SK-N-SH (cell line): ENCODE measurements around the gene ABHD2.
"Not testable (repeated sequence)": the region's sequence is repeated elsewhere in the genome, so short reads cannot be mapped to it uniquely, and the experiment has no call there.

Experiments used
- CHD2 ChIP-seq: fragments of 150-350 bp; IDR thresholded peaks from 2 replicates; pipeline ENCODE4 v1.6.1; 2018; ENCODE audit warnings: low read length; ENCODE audit not compliant: partially characterized antibody
- CTCF ChIP-seq: fragments of 200-600 bp; sonication (generic); IDR thresholded peaks from 2 replicates; pipeline ENCODE4 v1.6.1; 2017; ENCODE audit warnings: antibody characterized with exemption, mild to moderate bottlenecking, moderate library complexity
- NRF1 ChIP-seq: IDR thresholded peaks from 2 replicates; pipeline ENCODE4 v1.6.1; 2012; ENCODE audit warnings: low read depth, mild to moderate bottlenecking, low read length
- RAD21 ChIP-seq: IDR thresholded peaks from 2 replicates; pipeline ENCODE4 v1.6.1; 2012; ENCODE audit warnings: mild to moderate bottlenecking, low read length
- YY1 ChIP-seq: IDR thresholded peaks from 2 replicates; pipeline ENCODE4 v1.4.0; 2012; ENCODE audit warnings: low read depth, mild to moderate bottlenecking

GRCh38 chr15:89049016-89049666, 39.1 kb upstream of the ABHD2 start:
- TF ChIP-seq CTCF, CHD2, YY1, RAD21, NRF1: not testable (repeated sequence)
